HG03280 (cell line): ENCODE data around the gene KRTAP13-1.

Experiments used
- ATAC-seq: cut with Tn5 transposase; IDR thresholded peaks from one replicate; pipeline ENCODE4 v1.9.1; 2021; ENCODE audit warnings: mild to moderate bottlenecking, moderate library complexity; ENCODE audit not compliant: unreplicated experiment

KRTAP13-1 gene, protein sequence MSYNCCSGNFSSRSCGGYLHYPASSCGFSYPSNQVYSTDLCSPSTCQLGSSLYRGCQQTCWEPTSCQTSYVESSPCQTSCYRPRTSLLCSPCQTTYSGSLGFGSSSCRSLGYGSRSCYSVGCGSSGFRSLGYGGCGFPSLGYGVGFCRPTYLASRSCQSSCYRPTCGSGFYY

DNA sequence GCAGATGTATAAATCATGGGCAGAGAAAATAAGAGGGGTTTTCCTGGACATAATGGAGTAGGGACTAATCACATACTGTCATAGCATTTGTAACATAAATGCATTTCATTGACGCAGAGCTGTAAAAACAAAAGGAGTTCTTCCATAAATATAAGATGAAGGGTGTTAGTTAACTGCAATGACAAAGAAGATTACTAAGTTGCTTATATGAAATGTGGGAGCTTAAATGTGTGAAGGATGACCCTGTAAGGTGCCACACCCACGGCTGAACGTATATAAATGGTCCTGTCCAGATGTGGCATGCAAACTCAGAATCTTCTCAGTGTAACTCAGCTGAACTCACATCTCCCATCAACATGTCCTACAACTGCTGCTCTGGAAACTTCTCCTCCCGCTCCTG is at the start of gene KRTAP13-1:
KRTAP13-1 (plus strand) TSS at position 301 of the 400 bp plus-strand sequence; CDS start at position 357, 56 bp downstream.
- no peak for ATAC-seq

DNA sequence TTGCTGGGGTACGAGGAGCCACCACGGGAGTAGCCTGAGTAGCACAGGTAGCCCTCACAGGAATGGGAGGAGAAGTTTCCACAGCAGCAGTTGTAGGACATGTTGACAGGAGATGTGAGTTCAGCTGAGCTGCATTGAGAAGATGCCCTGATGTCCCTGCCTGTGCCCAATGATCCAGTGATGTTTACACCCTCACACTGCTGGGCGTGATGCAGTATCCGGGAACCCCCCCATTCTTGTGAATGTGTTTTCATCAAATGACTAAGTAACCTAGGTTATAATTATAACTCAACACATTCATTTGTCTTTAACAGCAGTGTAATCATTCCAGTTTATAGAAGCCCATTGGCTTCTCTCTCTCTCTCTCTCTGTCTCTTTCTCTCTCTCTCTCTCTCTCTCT is 47.3 kb upstream of the KRTAP13-1 start, which contains the start of gene KRTAP23-1:
KRTAP23-1 (minus strand) TSS at position 101 of the 400 bp plus-strand sequence; CDS start at position 101, 0 bp downstream.
- no peak for ATAC-seq

DNA sequence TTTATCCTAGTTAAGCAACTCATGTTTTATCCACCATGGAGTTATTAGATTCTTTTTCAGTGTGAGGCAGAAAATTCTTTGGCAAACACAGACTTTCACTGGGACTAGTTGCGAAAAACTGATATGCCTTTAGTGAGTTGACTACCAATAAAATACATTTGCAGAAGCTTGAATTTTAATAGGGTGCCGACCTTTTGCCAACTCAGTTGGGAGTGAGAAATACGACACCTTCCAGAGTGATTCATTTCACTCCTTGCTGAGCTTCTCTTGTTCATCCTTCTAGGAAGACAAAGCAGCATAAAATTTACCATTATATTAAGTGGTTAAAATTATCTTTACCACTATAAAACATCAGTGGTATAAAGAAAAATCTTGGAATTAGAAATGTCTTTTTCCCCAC is 46.3 kb upstream of the KRTAP13-1 start:
- no peak for ATAC-seq

DNA sequence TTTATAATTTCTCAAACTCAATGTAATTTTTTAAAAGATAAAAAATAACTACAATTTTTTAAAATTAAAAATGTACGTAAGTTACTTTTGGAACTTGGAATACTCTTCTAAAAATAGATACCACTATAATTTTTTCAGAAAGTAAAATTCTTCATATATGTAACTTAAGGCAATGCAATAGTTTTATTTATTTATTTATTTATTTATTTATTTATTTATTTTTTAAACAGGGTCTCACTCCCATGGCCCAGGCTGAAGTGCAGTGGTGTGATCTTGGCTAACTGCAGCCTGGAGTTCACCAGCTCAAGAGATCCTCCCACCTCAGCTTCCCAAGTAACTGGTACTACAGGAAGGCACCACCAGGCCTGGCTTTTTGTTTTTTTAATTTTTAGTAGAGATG is 44.3 kb upstream of the KRTAP13-1 start:
- no peak for ATAC-seq

DNA sequence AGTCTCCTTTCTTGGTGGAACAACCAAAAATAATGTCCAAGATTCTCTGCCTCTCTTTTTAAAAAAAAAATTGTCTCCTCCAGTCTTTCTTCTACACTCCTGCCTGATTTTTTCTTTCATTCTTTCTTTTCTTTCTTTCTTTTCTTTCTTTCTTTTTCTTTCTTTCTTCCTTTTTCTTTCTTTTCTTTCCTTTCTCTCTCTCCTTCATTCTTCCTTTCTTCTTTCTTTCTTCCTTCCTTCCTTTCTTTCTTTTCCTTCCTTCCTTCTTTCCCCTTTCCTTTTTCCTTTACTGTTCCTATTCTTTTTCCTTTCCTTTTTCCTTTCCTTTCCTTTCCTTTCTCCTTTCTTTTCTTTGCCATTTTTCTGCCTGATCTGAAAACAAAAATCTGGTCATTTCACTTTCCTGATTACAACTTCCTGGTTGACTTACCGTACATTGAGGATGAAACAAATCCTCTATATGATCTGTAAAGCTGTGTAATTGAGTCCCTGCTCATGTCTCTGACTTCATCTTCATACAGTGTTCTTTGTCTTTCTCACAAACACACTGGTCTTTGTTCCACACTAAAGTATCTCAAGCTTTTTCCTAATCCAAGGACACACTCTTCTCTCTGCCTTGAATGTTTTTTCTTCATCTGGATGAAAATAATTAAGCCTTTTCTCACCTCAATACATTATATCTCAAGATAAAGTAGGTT is 41.4 kb upstream of the KRTAP13-1 start:
- ATAC-seq = no peak

DNA sequence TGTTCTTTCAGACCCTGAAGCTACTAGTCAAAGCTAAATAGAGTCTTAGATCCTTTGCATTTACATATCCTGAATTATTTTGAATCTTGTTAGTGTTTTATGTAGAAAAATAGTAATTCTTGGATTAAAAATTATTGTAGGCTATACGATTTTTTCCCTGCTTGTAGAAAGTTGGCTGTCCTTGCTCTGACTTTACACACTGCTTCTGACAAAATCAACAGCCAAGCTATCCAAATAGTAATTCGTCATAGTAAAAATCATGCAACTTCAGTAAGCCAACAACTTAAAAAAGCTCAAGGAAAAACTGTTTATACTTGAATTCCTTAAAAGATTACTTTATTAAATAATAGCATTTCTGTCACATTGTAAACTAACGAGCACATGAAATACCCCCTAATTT is 39.9 kb upstream of the KRTAP13-1 start:
- no peak for ATAC-seq

DNA sequence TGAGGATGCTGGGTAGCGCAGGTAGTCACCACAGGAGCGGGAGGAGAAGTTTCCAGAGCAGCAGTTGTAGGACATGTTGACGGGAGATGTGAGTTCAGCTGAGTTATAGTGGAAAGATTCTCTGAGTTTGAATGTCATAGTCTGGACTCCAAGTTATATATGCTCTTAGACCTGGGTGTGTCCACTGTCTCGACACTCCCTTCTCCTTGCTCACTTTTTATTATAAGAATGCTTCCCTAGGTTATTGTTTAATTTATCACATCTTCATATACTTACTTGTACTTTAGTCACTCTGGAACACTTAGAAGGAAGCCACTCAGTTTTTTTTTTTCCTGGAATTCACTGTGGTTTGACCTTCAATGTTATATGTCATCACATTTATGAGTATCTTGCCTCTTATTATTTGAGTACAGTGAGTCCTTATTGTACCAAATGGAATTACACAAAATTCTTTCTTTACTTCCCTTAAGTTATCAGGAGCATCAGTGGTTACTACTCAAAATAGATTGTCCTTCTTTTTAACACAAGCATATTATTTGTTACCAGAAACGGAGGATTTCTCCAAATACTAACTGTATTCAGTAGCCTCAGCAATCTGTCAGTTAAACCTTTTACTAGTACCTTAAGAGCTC is 23.6 kb upstream of the KRTAP13-1 start, which contains the start of gene KRTAP13-2:
KRTAP13-2 (minus strand) TSS at position 133 of the 632 bp plus-strand sequence; CDS start at position 75, 58 bp downstream.
- no peak for ATAC-seq

DNA sequence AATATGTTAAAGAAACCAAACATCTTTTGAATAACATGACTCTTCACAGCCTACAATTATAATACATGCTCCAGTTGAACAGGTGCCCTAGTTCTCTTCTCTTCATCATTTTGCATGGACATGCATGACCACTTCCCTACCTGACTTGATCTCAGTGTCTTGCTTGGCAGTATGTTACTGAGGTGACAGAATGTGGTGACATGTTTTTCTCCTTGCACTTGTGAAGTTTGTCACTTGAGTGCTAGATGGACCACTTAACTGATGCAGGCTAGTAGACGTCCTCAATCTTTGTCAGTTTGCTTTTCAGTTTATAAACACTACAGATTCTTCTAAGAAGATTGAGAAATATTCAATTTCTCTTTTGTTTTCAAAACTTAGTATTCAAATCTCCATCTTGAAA is 13.6 kb upstream of the KRTAP13-1 start:
- ATAC-seq = no peak

DNA sequence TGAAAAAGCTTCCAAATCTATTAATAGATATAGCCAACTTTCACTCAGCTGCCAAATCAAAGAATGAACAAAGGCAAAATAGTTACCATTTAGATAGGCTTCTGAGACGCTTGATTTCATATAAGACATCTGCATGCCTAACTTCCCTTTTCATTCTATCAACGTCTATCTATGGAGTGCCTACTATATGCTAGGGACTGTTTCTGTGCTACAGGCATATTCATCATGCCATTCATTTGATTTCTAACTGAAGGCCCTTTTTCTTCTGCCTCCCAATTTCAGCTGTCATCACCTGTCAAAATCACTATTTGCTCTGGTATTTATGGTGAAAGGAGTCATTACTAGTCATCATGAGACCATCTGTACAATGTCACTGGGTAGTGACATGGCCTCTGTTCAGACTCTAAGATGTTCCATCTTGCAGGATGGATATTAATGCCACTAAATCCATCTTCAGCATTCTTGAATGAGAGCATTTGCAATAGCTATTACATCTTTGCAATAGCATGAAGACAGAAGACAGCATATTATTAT is 4.3 kb upstream of the KRTAP13-1 start:
- no peak for ATAC-seq

DNA sequence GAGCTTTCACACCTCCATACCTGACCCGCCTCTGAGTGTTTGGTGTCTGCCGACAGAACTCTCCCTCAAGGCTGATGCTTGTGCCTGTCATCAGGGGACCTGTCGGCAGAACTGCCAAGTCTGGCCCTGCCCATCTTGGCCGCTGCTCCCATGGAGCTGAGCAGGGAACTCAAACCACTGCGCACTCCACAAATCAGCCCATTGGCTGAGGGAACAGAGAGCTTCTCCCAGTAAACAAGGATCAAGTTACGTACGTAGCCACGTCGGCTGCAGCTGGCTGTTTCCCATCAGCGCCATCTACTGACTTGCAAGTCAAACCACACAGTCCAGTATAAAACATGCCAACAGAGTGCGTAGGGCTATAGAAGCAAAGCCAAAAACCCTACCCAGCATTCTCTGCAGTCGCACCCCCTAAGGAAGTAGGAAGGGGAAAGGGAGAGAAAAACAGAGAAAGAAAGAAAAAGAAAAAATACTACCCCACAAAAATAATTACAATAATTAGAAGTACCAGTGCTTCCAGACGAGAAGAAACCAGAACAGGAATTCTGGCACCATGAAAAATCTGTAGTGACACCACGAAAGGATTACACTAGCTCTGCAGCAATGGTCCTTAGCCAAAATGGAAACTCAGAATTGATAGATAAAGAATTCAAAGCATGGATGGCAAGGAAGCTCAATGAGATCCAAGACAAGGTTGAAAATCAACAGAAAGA is 13.1 kb downstream of the KRTAP13-1 start:
- no peak for ATAC-seq

DNA sequence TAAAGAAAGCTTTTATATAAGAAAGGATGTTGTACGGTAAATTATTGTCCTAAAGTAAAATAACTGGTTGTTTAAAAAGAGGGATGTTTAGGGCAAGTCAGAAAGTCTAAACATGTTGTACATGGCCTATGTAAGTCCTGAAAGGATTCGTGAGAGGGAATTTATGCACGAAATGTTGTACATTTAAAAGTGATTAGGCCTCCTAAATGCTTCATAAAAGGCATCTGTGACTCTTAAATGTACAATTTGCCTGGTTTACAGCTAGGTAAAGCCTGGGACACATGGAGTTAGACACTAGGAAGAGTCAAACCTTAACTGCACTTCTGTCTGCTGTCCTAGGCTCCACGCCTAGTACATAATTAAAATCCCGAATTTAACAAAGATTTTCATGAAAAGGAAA is 20.2 kb downstream of the KRTAP13-1 start:
- ATAC-seq = no peak

DNA sequence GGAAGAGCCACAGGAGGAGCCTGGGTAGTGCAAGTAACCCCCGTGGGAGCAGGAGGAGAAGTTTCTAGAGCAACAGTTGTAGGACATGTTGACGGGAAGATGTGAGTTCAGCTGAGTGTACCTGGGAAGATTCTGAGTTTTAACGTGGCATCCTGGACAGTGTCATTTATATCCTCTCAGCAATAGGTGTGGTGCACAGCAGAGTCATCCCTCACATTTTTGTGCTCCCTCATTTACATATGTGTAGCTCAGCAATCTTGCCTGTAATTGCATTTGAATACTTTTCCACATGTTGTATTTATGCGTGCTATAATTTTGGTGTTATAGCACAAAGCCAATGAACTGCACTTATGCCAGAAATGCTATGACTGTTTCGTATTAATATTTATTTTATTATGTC is 30.0 kb downstream of the KRTAP13-1 start, which contains the start of gene KRTAP13-3:
KRTAP13-3 (minus strand) TSS at position 101 of the 400 bp plus-strand sequence; CDS start at position 87, 14 bp downstream.
- ATAC-seq = no peak

DNA sequence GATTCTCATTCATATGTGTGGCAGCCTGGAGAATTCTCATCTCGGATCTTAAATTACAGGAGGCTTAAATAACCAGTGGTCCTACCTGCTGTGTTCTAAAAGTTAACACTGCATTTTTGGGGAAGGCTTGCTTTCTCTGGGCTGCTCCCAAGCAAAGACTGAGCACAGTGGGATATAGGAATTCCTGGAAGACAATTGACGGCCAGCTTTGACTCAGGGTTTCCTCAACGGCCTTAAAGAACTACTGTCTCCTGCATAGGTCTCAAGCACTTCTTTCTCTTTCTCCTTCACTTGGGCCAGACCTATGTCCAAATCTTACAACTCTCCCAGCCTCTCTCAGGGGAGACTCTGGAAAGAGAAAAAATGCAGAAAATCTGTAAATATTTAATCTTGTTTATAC is 30.9 kb downstream of the KRTAP13-1 start:
- no peak for ATAC-seq

DNA sequence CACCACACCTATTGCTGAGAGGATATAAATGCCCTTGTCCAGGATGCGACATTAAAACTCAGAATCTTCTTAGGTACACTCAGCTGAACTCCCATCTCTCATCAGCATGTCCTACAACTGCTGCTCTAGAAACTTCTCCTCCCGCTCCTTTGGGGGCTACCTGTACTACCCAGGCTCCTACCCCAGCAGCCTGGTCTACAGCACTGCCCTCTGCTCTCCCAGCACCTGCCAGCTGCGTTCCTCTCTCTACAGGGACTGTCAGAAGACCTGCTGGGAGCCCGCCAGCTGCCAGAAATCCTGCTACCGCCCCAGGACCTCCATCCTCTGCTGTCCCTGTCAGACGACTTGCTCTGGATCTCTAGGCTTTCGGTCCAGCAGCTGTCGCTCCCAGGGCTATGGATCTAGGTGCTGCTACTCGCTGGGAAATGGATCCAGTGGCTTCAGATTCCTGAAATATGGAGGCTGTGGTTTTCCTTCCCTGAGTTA is 34.4 kb downstream of the KRTAP13-1 start, which contains the start of gene KRTAP13-4:
KRTAP13-4 (plus strand) TSS at position 51 of the 486 bp plus-strand sequence; CDS start at position 107, 56 bp downstream.
- no peak for ATAC-seq

DNA sequence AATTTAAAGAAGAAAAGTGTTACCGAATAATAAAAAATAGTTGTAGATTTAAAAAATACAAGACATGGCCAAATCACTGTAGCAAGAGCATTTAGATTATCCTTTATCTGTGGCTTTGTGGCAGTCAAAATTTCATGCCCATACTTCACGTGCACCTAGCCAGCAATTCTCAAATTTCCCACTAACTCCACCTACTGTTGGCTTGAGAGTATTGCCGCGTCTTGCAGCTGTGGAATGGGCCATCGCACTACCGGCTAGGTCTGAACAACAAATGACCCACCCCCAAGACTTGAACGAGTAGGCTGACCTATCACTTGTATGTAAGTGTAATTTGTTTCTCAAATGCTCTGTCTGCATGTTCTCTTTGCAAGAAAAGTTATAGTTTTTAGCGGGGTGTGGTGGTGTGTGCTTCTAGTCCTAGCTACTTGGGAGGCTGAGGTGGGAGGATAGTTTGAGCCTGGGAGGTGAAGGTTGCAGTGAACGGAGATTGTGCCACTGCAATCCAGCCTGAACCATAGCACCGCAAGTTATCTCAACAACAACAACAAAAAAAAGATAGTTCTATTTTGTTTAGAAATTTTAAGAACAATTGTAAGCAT is 38.3 kb downstream of the KRTAP13-1 start:
- ATAC-seq = no peak

DNA sequence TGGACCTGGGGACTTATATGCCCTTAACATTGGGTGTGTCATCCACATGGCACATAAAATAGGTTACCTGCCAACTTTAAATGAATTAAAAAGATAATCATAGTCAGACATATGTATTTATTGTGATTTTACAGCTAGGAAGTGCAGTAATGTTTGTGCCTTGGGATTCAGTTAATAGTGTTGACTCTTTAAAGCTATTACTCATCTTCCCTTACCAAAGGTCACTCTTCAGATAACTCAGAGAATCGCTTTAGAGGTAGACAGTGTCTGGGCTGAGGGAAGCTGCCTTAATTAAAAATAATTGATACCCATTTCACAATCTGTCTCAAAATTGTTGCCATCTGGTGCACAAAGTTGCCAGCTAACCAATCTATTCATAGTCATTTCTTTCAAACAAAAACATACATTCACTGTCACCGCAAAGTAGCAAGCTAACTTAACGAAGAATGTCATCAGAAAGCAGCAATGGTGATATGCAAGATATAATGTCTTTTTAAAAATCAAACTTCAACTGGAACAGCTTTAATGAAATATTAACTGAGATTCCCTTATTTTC is 41.3 kb downstream of the KRTAP13-1 start:
- no peak for ATAC-seq

DNA sequence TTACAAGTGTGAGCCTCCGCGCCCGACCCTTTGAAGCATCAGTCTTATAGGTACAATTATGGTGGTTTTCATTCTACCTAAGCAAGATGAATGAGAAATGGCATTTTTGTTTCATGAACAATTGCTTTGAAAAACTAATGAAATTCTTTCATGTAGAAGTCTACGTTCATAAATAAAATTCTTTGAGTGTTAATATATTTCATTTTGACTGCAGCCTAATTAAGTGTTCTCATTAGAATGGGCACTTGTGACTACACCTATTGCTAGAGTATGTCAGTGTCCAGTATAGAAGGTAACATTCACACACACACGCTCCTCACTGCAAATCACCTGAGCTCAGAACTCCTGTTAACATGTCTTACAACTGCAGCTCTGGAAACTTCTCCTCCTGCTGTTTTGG is 44.1 kb downstream of the KRTAP13-1 start, which contains the start of gene KRTAP15-1:
KRTAP15-1 (plus strand) TSS at position 301 of the 400 bp plus-strand sequence; CDS start at position 354, 53 bp downstream.
- ATAC-seq = no peak

DNA sequence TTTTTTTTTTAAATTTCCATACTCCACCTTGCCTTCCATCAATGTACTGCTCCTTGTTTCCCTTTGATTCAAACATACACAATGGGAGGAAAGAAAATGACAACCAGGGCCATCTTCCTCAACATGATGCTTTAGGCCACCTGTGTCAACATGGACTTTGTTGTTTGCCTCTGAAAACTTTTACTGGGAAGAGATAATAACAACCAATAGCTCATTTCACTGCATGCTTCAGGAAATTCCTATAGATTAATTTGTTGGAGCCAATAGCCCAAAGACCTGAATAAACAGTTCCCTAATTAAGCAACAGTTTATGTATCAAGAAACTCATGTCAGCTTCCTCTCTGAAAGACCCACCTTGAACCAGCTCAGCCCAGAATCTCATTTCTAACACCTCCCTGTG is 47.4 kb downstream of the KRTAP13-1 start:
- ATAC-seq = no peak

DNA sequence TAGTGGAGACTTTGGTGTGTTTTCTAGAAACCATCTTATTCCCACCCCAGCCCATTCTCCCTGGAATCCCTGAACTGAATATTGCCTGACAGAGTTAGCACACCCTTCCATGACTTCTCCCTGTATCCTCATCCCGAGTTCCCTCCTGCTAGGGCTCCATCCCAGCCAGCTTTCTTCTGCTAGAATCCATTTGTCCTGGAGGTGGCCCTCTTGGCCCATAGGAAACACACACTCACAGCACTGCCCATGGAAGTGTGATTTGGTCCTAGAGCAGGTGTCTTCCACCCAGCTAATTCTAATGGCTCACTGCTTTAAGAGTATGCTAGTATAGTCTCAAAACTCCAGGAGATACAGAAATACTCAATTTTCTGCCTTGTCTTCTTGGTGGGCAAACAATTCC is 48.4 kb downstream of the KRTAP13-1 start:
- ATAC-seq = no peak
